ENCODE measurements around the gene FMOD.
"Not testable (repeated sequence)": the region's sequence is repeated elsewhere in the genome, so short reads cannot be mapped to it uniquely, and the experiment has no call there.

The FMOD gene

DNA sequence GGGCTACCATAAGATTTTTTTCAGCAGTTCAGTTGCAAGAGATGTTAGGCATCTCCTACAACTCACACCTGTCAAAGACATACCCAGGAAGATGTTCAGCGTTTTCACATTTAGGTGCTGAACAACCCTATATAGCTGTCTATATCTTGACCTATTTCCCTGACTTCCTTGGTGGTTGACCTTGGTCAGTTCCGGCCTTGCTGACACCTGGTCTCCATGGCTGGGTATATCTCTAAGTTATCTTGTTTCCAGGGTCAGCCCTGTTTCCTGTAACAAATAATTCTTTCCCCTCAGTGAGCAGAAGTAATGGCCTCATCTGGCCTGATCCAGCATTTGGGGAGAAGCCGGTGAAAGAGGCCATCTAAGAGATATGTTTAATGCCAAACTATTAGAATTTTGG lies 48.0 kb downstream of the FMOD start:
- in situ Hi-C loops (cut with HindIII; ENCODE audit: low sequenced_read_pairs) = no loop called here
- DNase-seq (ENCODE audit: low read depth) = no peak
- no peak overlapping the region for H3K4me3 ChIP-seq (ENCODE audit: low read depth, low read length)
- TF ChIP-seq, protein P1, sequence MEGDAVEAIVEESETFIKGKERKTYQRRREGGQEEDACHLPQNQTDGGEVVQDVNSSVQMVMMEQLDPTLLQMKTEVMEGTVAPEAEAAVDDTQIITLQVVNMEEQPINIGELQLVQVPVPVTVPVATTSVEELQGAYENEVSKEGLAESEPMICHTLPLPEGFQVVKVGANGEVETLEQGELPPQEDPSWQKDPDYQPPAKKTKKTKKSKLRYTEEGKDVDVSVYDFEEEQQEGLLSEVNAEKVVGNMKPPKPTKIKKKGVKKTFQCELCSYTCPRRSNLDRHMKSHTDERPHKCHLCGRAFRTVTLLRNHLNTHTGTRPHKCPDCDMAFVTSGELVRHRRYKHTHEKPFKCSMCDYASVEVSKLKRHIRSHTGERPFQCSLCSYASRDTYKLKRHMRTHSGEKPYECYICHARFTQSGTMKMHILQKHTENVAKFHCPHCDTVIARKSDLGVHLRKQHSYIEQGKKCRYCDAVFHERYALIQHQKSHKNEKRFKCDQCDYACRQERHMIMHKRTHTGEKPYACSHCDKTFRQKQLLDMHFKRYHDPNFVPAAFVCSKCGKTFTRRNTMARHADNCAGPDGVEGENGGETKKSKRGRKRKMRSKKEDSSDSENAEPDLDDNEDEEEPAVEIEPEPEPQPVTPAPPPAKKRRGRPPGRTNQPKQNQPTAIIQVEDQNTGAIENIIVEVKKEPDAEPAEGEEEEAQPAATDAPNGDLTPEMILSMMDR (IDR thresholded peaks at IDR 0.05; ENCODE audit: low read depth, low read length, missing control alignments) = no peak

DNA sequence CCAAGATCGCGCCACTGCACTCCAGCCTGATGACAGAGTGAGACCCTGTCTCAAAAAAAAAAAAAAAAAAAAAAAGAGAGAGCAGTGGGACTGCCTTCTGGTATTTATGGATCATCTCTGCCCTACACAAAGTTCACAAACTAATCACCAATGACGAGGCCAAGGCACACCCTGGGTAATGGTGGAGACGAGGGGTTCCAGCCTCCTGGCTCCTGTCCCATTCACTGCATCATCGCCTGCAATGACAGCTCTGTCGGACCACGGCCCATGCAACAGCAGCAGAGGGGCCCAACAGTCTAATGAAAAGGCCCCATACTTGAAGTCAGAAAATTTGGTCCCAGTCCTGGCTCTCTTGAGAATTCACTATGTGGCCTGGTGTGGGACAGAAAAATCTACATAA lies 48.5 kb downstream of the FMOD start:
- DNase-seq (ENCODE audit: low read depth) = no peak
- in situ Hi-C loops (cut with HindIII; ENCODE audit: low sequenced_read_pairs) = no loop called here
- no peak overlapping the region for H3K4me3 ChIP-seq (ENCODE audit: low read depth, low read length)
- TF ChIP-seq, protein P1 (IDR thresholded peaks at IDR 0.05; ENCODE audit: low read depth, low read length, missing control alignments) = no peak

DNA sequence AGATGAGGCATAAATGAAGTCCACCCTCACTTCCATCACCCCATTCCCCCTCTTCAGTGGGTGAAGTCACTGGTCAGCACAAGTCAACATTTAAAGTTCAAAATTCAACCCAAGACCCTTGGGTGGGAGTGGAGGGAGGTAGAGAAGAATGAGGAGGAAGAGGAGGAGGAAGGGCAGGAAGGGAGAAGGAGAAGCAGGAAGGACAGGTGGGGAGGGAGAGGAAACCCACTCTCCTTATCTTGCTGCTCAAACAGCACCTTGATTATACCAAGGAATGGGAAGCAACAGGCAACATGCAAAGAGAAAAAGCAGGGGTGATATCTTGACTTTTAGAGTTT lies 49.6 kb downstream of the FMOD start:
- H3K4me3 ChIP-seq (ENCODE audit: low read depth, low read length) = no peak overlapping the region
- TF ChIP-seq, protein P1 (IDR thresholded peaks at IDR 0.05; ENCODE audit: low read depth, low read length, missing control alignments) = no peak
- DNase-seq (ENCODE audit: low read depth) = no peak
- in situ Hi-C loops (cut with HindIII; ENCODE audit: low sequenced_read_pairs) = no loop called here

DNA sequence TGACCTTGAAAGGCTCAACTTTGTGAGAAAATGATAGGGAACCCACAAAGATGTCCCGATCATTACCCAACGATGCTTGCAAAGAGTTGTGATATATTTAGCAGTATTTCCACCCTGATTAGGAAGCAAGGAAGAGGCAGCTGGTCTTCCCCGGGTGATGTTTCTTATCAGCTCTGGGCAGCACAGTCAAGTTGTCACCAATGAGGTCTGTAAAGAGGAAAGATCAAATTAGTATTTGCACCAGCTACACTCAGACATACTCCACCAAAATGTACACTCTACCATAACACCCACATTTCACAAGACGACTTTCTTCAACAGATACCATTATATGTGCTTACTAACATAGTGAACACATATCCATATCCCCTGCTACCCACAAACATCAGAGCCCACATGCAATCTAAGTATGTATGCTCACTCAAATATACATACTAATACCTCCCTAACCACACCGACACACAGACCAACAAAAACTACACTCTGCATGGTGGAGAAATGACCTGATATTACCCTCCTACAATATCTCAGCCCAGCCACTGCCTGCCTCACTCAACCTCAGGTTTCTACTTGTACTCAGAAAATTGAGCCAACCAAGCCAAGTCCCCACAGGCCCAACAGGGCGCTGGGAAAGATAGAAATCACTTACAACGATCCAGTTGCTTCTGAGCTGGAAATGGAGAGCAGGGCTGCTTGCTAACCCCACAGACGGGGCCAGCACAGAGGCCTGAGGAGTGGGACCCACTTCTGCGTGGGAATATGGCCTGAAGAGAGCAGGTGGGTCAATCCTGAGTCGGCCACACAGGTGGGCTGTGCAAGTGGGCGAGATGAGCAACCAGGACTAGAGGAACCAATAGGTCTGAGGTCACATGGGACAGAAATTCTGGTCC lies 50.2 kb downstream of the FMOD start:
- DNase-seq (ENCODE audit: low read depth) = no peak
- in situ Hi-C loops (cut with HindIII; ENCODE audit: low sequenced_read_pairs) = no loop called here
- TF ChIP-seq, protein P1 (IDR thresholded peaks at IDR 0.05; ENCODE audit: low read depth, low read length, missing control alignments) = no peak
- H3K4me3 ChIP-seq (ENCODE audit: low read depth, low read length) = no peak overlapping the region

DNA sequence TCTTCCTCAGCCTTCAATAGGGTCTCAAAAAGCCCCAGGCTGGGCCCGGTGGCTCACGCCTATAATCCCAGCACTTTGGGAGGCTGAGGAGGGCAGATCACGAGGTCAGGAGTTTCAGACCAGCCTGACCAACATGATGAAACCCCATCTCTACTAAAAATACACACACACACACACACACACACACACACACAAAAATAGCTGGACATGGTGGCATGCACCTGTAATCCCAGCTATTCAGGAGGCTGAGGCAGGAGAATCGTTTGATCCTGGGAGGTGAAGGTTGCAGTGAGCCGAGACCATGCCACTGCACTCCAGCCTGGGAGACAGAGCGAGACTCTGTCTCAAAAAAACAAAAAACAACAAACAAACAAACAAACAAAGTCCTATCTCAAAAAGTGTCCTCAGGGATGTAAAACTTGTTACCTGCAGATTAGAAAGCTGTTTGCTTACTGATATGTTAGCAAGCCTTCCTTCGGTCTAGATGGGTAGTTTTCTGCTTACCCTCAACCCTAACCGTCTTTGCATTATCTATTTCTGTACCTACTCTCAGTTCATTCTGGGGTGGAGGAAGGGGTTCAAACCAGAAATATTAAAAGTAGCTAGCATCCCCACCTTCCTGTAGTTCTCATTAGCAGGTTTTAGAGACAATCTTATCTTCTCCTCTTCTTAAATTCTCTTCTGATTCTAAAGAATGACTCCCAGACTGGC lies 51.0 kb downstream of the FMOD start:
- H3K4me3 ChIP-seq (ENCODE audit: low read depth, low read length); in situ Hi-C loops (cut with HindIII; ENCODE audit: low sequenced_read_pairs); DNase-seq (ENCODE audit: low read depth): not testable (repeated sequence)

DNA sequence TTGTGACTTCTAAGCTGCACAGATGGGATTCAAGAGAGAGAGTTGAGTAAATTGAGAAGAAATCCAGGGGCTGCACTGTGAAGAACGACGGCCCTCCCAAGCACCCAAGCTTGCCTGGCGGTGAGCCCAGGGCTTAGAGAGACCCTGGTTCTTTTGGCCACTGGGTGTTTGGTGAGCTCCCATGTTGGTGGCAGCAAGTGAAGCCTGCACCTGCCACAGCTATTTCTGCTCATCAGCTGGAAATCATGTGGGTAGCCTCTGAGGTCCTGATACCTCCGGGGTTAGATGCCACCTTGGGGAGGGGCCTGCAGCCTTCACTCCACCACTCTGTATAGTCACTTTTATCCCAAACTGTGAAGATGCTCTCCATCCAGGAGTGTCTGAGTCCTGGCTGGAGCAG lies 51.8 kb downstream of the FMOD start:
- DNase-seq (ENCODE audit: low read depth) = no peak
- TF ChIP-seq, protein P1 (IDR thresholded peaks at IDR 0.05; ENCODE audit: low read depth, low read length, missing control alignments) = no peak
- in situ Hi-C loops (cut with HindIII; ENCODE audit: low sequenced_read_pairs) = no loop called here
- no peak overlapping the region for H3K4me3 ChIP-seq (ENCODE audit: low read depth, low read length)

Measured in astrocyte of the cerebellum (primary cell).